Fibroblast of peridontal ligament (primary cell): Measurements from ENCODE around the gene MAU2.
"Not testable (repeated sequence)": the region's sequence is repeated elsewhere in the genome, so short reads cannot be mapped to it uniquely, and the experiment has no call there.

Experiments used
- DNase-seq: peaks from one replicate; pipeline ENCODE4 v3.0.0-alpha.2; 2010; ENCODE audit errors: extremely low read depth

MAU2 gene

GRCh38 chr19:19382118-19382517 is 61.5 kb downstream of the MAU2 start:
- no peak for DNase-seq

- DNase-seq, result no peak
These were observed 63.9 kb downstream of the MAU2 start for GRCh38 chr19:19384486-19384885.

- DNase-seq, result peak; percentile 99
These were observed 64.7 kb downstream of the MAU2 start for GRCh38 chr19:19385131-19385895.

GRCh38 chr19:19385896-19386869 is 65.6 kb downstream of the MAU2 start:
- no peak for DNase-seq

- no peak for DNase-seq
These were observed 66.5 kb downstream of the MAU2 start for GRCh38 chr19:19387108-19387507.

GRCh38 chr19:19388568-19389555 is 68.2 kb downstream of the MAU2 start:
- DNase-seq, result no peak

GRCh38 chr19:19389683-19390082 is 69.1 kb downstream of the MAU2 start:
- DNase-seq, result not testable (repeated sequence)

GRCh38 chr19:19394333-19394732 is 73.7 kb downstream of the MAU2 start:
- DNase-seq, result not testable (repeated sequence)

GRCh38 chr19:19399733-19400433 is 79.3 kb downstream of the MAU2 start:
- peak; percentile 53 for DNase-seq

- DNase-seq, result peak; percentile 49
These were observed 82.2 kb downstream of the MAU2 start for GRCh38 chr19:19402656-19403372.

- DNase-seq, result no peak
These were observed 82.8 kb downstream of the MAU2 start for GRCh38 chr19:19403373-19403901.

- DNase-seq, result peak; percentile 89
These were observed 84.5 kb downstream of the MAU2 start, which contains the start of gene GATAD2A for GRCh38 chr19:19404879-19405860. Gene GATAD2A, plus strand, starts transcription at chr19:19405675. Its CDS starts 59,671 bp downstream, at chr19:19465346.

- peak; percentile 78 for DNase-seq
These were observed 85.6 kb downstream of the MAU2 start for GRCh38 chr19:19405971-19406877.

- peak; percentile 52 for DNase-seq
These were observed 86.4 kb downstream of the MAU2 start for GRCh38 chr19:19406878-19407632.

GRCh38 chr19:19407633-19407930 is 87.0 kb downstream of the MAU2 start:
- no peak for DNase-seq
